ENCODE data around the gene ADGRB2.

DNA sequence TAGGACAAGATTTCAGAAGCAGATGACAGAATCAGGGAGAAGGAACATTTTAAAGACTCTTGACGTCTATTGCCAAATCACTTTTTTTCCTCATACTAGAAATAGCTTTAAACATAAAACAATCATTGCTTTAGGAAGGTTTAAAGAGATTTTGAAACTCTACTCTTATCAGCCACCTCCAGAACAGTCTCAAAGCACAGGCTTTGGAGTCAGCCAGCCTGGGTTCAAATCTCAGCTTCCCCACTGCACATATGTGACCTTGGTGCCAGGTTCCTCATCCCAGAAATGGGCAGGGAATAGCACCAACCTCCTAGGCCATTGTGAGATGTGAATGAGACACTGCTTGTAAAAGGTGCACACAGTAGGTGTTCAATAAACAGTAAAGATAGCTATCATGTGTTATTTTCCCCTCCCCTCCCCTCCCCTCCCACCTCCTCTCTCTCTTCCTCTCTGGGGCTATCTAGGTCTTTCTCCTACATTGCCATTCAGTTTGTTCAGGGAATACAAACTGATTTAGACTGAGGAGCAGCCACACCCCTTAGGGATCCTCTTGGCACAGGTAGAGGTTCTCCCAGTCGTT lies 31.0 kb upstream of the ADGRB2 start:
- TF ChIP-seq EZH2phosphoT487 (IDR thresholded peaks at IDR 0.05) (no peak), EZH2 (IDR thresholded peaks at IDR 0.05) (no peak)
- TF ChIP-seq, protein P1, sequence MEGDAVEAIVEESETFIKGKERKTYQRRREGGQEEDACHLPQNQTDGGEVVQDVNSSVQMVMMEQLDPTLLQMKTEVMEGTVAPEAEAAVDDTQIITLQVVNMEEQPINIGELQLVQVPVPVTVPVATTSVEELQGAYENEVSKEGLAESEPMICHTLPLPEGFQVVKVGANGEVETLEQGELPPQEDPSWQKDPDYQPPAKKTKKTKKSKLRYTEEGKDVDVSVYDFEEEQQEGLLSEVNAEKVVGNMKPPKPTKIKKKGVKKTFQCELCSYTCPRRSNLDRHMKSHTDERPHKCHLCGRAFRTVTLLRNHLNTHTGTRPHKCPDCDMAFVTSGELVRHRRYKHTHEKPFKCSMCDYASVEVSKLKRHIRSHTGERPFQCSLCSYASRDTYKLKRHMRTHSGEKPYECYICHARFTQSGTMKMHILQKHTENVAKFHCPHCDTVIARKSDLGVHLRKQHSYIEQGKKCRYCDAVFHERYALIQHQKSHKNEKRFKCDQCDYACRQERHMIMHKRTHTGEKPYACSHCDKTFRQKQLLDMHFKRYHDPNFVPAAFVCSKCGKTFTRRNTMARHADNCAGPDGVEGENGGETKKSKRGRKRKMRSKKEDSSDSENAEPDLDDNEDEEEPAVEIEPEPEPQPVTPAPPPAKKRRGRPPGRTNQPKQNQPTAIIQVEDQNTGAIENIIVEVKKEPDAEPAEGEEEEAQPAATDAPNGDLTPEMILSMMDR (IDR thresholded peaks at IDR 0.05) = no peak
